Colon (tissue), 2 donors: ENCODE measurements around the gene C6orf52.
"Not testable (repeated sequence)": the region's sequence is repeated elsewhere in the genome, so short reads cannot be mapped to it uniquely, and the experiment has no call there.

Source experiments
- FAIRE-seq: peaks from 2 replicates; lab custom pipeline; 2012; peaks lifted over from hg19 to GRCh38; lab: Jason Lieb, UNC
- donor health status: control.
- donor health status: control.

C6orf52 gene

DNA sequence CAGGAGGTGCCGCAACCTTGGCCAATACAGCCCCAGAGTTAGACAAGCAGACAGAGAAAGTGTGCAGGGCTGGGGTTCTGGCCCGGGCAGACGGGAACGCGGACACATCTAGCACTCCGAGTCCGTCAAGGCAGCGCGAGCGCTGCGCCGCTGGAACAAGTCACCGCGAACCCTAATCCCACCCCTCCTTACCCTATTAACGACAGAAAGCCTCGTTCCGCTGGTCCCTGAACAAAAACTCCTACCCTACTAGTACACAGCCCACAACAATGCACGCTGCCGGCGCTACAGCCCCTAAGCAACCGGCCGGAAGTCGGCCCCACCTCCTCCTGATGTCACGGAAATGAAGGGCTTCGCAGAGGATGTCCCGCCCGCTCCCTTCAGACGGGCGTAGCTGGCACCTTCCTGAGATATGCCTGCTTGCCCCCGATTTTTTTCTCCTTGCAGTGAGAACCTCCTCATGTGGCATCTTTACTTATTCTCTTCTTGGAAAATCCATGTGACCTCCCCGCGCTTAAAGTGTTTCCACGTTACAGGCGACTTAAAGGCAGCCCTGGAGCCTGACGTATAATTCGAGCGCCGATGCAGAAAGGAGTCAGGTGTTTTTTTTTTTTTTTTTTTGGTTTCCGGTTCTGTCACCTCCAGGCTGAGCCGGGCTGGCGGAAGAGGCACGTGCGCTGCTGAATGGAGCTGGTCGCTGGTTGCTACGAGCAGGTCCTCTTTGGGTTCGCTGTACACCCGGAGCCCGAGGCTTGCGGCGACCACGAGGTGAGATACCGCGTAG, at the start of gene C6orf52, which contains the start of gene PAK1IP1:
Gene C6orf52, minus strand, starts transcription at position 315 of the 784 bp plus-strand sequence. CDS start 7,066 bp downstream, outside the sequence.
Gene PAK1IP1, plus strand, starts transcription at position 671 of the 784 bp plus-strand sequence. Its CDS starts 14 bp downstream, at position 685.
- no peak for FAIRE-seq

DNA sequence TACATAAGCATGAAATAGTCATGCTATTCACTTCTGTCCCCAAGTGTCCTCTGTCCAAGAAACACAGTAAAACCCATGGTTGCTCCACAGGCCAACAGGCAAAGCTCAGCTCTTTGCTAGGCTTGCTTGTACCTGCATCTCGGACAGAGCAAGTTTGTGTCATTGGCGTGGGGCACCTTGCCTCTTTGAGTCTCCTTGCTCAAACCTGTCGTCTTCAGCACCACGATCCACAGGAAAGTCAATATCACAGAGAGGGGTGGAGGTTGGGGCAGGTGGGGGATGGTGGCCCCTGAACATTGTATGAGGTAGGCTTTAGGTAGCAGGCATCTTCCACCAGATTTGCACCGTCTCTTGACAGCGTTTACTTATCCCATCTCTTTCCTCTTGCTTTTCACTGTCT, 49.1 kb upstream of the C6orf52 start:
- no peak for FAIRE-seq

DNA sequence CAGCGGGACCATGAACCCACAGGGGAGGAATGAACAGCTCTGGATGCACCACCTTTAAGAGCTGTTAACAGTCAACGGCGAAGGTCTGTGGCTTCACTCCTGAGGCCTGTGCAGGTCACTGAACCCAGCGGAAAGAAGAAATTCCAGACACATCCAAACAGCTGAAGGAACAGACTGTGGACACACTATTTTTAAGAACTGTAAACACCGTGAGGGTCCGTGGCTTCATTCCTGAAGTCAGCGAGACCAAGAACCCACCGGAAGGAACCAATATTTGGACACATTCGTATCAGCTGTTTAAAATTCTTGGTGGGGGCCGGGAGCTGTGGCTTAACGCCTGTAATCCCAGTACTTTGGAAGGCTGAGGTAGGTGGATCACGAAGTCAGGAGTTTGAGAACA, 47.8 kb upstream of the C6orf52 start:
- no peak for FAIRE-seq

DNA sequence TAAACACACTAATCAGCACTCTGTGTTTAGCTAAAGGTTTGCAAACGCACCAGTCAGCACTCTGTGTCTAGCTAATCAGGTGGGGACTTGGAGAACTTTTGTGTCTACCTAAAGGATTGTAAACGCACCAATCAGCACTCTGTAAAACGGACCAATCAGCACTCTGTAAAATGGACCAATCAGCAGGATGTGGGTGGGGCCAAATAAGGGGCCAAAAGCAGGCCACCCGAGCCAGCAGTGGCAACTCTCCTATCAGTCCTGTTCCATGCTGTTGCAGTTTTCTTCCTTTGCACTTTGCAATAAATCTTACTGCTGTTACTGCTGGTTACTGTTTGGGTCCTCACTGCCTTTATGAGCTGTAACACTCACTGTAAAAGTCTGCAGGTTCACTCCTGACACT, 47.2 kb upstream of the C6orf52 start:
- FAIRE-seq, result not testable (repeated sequence)

DNA sequence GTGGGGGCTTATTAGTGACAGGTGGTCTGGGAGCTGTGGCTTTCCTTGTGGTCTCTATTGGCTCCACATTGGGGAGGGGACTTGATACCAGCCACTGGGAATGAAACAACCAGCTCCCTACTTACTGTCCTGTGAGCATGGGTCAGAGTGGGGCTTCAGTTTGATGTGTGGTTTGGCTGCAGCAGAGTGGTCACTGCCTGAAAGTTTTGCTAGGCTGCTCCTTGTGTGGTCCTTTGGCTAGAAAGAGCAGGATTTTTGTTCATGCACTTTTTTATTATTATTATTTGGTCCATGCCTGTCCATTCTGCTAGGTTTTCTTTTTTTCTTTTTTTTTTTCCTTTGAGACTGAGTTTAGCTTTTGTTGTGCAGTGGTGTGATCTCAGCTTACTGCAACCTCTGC, 45.6 kb upstream of the C6orf52 start:
- no peak for FAIRE-seq

DNA sequence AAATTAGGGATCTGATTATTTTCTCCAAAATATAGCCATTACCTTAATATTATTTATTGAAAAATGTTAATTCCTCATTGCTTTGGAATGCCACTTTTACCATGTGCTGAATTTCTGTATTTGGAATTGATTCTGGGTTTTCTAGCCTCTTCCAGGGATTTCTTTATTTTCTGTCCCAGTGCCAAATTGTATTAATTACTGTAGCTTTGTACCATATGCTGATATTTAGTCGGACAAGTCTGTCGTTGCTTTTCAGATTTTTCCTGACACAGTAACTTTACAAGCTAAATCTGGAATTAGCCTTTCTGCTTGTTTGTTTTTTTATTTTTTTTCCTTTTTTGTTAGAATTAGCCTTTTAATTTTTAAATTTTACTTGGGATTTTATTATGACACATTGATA, 42.3 kb upstream of the C6orf52 start:
- FAIRE-seq, result no peak

DNA sequence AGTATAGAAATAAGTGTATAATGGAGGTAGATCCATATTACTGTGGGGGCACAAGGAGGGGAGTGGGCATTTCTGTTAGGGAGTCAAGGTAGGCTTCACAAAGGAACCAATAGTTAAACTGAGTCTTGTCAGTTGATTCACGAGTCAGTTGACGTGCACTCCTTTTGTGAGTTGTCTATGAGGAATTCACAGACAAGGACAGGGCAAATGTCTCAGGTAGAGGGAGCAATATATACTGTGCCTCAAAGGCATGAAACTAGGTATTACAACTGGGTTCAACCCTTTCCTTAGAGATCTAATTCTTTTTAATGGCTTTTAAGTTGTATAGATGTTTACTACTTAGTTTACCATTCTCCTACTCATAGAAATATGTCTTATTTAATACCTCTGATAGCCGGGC, 39.4 kb upstream of the C6orf52 start:
- FAIRE-seq, result no peak

DNA sequence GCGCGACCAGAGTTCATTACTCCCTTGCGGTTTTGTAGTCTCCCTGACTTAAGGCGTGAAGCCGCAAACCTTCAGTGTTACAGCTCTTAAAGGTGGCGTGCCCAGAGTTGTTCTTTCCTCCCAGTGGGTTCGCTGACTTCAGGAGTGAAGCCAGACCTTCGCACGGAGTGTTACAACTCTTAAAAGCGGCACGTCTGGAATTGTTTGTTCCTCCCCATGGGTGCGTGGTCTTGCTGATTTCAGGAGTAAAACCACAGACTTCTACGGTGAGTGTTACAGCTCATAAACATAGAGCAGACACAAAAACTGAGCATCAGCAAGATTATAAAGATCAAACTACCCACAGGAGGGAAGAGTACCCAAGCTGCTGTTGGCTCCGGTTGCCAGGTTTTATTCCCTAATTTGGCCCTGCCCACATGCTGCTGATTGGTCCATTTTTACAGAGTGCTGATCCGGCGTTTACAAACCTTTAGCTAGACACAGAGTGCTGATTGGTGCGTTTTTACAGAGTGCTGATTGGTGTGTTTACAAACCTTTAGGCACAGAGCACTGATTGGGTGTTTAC, 38.8 kb upstream of the C6orf52 start:
- FAIRE-seq, result no peak

DNA sequence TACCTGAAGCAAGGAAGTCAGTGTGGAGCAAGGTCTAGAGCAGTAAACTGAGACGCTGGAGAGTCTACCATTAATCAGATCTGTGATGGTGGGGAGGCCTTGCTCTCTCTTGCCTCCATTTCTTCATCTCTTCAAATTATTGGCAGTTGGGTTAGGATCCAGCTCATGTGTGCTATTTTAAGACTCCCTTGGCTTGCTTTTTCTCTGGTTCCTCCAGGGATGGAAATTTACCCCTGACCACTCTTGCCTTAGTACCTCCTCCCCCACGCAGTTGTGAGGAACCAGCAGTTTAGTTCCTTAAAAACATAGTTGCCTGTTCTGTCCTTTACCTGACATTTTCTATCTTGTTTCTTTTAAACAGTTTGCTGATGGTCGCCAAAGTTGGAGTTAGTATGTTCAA, 35.8 kb upstream of the C6orf52 start:
- FAIRE-seq, result no peak

DNA sequence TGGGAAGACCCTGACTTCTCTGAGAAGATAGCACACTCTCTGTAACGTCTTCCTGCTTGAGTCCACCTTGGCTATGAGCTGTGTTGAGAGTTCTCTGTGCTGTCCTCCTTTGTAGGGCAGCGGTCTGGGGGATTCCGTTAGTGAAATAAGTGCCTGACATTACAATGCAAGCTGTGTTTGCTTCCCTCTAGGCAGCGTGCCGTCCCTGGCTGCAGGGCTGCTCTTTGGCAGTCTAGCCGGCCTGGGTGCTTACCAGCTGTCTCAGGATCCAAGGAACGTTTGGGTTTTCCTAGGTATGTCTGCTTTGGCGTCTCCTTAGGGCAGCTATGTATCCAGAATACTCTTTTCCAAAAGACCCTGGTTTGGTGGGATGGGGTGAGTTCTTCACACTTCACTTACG, 31.3 kb upstream of the C6orf52 start:
- FAIRE-seq, result no peak

DNA sequence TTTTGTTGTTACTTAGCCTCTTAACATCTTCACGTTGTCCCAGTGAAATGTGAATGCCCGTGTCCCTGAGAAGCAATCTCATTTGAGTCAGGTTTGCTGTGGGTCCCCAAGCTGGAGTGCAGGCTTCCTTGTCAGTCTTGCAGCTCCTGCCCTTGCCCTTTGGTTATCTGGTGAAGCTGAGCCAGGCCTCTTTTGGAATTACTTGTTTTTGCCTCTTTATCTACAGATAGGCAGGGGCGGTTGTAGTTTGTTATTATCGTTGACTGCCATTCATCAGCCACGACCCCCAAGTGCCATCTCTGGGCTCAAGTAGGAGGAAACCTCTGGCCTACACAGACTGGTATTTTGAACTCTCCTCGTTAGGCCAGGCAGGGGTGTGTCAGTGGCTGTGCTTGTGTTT, 30.6 kb upstream of the C6orf52 start:
- FAIRE-seq, result no peak

DNA sequence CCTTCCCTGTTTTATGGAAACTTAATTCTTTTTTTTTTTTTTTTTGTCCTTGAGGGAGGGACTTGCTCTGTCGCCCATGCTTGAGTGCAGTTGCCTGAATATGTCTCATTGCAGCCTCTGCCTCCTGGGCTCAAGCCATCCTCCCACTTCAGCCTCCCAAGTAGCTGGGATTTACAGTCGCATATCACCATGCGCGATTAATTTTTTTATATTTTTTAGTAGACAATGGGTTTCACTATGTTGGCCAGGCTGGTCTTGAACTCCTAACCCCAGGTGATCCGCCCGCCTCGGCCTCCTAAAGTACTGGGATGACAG, 29.1 kb upstream of the C6orf52 start:
- no peak for FAIRE-seq

DNA sequence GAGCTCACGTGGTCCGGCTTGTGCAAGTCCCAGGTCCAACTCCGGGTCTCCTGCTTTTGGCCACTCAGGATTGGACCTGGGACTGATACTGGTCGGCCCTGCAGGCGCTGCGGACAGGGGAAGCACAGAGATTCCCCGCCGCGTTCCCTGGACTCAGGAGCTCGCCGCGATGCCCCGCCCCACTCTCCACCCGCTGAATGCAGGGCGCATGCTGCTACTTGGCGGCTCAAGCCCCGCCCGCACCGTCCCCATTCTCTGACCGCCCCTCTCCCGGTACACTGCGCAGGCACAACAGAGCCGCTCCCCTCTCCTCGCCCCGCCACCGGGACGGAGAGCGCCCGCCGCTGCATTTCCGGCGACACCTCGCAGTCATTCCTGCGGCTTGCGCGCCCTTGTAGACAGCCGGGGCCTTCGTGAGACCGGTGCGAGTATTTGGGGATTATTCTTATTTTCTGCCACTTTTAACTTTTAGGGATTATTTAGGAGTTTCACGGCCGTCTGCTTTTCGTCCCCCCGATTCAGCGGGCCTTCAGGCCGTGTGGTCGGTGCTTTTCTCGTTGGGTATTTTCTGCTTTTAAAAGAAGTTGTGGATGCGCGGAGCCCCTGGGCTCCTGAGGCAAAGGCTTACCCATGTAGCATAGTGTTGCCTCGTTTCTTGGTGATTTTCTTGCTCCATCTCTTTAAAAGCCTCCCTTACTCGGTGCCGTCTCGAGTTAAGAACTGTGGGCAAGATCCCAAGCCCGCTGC, 28.6 kb upstream of the C6orf52 start, which contains the start of gene TMEM14C:
Gene TMEM14C, plus strand, starts transcription at position 251 of the 747 bp plus-strand sequence. CDS start 1,544 bp downstream, outside the sequence.
- FAIRE-seq, result no peak

DNA sequence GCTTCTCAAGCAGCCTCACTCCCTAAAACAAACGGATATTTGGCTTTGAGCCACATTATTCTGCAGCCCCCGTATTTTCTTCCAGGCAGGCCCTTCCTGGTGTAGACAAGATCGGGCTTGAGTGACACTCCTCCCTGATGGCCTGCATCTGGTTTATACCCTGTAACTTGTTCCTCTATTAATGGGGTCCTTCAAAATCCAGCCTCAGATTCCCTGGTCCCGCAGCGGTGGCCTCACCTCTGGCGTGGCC, 28.1 kb upstream of the C6orf52 start:
- no peak for FAIRE-seq

DNA sequence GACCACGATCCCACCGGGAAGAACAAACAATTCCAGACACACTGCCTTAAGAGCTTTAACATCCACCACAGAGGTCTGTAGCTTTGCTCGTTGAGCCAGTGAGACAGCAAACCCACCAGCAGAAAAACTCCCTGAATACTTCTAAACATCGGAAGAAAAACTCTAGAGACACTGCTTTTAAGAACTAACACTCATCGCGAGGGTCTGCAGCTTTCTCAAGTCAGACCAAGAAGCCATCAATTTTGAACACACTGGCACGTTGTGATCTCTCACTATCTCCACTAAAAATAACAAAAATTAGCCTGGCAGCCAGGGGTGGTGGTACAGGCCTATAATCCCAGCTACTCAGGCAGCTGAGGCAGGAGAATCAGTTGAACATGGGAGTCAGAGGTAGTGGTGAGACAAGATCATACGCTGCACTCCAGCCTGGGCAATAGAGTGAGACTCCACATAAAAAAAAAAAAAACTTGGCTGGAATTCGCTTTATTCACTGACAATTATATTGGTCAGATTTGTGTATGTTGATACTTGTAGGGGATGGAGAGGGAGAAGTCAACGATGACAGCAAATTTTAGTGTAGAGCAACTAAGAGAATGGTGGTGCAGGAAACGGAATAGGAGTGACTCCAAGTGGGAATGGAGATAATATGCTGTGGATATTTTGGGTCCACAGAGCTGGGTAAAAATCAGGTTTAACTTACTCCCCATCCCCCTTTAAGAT, 27.6 kb upstream of the C6orf52 start:
- no peak for FAIRE-seq

DNA sequence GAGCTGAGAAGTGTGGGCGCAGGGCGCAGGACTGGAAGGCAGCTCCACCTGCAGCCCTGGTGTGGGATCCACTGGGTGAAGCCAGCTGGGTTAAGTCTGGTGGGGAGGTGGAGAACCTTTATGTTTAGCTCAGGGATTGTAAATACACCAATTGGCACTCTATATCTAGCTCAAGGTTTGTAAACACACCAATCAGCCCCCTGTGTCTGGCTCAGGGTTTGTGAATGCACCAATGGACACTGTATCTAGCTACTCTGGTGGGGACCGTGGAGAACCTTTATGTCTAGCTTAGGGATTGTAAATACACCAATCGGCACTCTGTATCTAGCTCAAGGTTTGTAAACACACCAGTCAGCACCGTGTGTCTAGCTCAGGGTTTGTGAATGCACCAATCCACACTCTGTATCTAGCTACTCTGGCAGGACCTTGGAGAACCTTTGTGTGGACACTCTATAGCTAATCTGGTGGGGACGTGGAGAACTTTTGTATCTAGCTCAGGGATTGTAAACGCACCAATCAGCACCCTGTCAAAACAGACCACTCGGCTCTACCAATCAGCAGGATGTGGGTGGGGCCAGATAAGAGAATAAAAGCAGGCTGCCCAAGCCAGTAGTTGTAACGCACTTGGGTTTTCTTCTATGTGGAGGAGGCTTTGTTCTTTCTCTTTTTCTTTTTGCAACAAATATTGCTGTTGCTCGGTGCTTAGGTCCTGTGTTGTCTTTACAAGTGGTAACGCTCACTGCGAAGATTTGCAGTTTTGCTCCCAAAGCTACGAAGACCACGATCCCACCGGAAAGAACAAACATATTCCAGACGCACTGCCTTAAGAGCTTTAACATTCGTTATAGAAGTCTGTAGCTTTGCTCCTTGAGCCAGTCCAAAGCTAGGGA, 26.8 kb upstream of the C6orf52 start:
- not testable (repeated sequence) for FAIRE-seq

DNA sequence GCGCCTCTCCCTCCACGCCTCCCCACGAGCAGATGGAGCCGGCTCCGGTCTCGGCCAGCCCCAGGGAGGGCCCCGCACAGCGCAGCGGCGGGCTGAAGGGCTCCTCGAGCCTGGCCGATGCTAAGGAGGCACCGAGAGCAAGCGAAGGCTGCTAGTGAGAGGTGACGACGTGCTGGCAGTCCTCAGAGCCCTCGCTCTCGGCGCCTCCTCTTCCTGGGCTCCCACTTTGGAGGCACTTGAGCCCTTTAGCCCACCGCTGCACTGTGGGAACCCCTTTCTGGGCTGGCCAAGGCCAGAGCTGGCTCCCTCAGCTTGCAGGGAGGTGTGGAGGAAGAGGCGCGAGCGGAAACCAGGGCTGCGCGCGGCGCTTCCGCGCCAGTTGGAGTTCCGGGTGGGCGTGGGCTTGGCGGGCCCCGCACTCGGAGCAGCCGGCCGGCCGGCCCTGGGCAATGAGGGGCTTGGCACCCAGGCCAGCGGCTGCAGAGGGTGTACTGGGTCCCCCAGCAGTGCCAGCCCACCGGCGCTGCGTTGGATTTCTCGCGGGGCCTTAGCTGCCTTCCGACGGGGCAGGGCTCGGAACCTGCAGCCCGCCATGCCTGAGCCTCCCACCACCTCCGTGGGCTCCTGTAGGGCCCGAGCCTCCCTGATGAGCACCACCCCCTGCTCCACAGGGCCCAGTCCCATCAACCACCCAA, 26.0 kb upstream of the C6orf52 start:
- no peak for FAIRE-seq

DNA sequence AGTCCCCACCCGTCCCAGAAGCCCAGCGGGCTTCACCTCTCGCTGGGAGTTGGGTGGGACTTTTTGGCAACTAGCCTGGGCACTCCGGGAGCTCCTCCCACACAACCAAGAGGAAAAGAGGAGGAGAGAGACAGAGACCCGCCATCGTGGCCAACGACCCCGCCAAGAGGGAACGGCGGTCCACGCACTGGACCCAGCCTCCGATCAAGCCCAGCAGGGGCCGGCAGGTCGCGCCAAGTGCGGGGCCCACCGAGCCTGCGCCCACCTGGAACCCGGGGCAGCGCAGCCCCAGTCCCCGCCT, 25.5 kb upstream of the C6orf52 start:
- FAIRE-seq, result no peak

DNA sequence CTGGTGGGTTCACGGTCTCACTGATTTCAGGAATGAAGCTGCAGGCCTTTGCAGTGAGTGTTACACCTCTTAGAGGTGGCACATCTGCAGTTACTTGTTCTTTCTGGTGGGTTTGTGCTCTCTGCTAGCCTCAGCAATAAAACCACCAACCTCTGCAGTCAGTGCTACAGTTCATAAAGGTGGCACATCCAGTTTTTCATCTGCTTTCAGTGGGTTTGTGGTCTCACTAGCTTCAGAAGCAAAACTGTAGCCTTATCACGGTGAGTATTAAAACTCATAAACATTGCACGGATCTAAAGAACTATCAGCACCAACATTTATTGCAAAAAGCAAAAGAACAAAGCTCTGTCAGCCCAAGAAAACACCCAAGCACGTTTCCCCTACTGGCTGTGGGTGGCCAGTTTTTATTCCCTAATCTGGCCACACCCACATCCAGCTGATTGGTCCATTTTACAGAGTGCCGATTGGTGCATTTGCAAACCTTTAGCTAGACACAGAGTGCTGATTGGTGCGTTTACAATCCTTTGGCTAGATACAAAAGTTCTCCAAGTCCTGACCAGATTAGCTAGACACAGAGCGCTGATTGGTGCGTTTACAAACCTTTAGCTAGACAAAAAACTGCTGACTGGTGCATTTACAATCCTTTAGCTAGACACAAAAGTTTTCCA, 25.0 kb upstream of the C6orf52 start:
- no peak for FAIRE-seq

DNA sequence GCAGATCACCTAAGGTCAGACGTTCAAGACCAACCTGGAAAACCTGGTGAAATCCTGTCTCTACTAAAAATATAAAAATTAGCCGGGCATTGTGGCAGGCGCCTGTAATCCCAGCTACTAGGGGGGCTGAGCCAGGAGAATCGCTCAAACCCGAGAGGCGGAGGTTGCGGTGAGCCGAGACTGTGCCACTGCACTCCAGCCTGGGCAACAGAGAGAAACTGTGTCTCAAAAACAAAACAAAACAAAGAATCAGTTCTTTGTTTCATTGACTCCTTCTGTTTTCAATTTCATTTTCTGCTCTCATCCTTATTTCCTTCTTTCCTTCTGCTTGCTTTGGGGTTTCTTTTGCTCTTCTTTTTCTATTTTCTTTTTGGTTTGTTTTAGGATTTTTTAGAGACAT, 19.5 kb upstream of the C6orf52 start:
- FAIRE-seq, result no peak

DNA sequence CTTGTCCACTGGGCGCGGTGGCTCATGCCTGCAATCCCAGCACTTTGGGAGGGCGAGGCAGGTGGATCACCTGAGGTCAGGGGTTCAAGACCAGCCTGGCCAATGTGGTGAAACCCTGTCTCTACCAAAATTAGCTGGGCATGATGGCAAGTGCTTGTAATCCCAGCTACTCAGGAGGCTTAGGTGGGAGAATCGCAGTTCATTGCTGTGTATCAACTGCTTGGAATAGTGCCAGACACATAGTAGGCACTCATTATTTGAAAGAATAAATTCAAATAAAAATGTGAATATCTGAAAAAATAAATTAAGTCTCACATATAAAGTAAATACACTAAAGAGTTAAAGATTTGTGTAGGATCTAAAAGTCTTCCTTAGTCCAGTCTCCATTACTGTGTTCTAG, 2.2 kb upstream of the C6orf52 start:
- FAIRE-seq, result no peak
